DLD1 (cell line): ENCODE measurements around the gene MEGF11.

Experiments used
- in situ Hi-C: cut with HindIII; loops from 2 replicates; pipeline ENCODE4 v1.10.0; 2017; ENCODE audit warnings: low sequenced_read_pairs

MEGF11 gene

GRCh38 chr15:65845826-65846519 is 407.6 kb downstream of the MEGF11 start:
- in situ Hi-C loops: no loop called here
